Neuronal stem cell (in vitro differentiated cells): ENCODE results near the gene QRSL1.
"Not testable (repeated sequence)": the region's sequence is repeated elsewhere in the genome, so short reads cannot be mapped to it uniquely, and the experiment has no call there.

Source experiments
- DNase-seq: peaks from one replicate; pipeline ENCODE4 v3.0.0-alpha.2; 2013; ENCODE audit warnings: low spot score
- H2AFZ ChIP-seq: one replicate; pipeline ENCODE4 v1.6.1; 2013; ENCODE audit warnings: mild to moderate bottlenecking, low read length, inconsistent platforms
- H2AK5ac ChIP-seq: 2 replicates; pipeline ENCODE4 v1.6.1; 2013; ENCODE audit warnings: low read depth, mild to moderate bottlenecking, inconsistent platforms, low read length, moderate library complexity, mixed read lengths
- H2BK120ac ChIP-seq: 2 replicates; pipeline ENCODE4 v1.6.1; 2013; ENCODE audit warnings: low read depth, mild to moderate bottlenecking, inconsistent platforms, low read length, moderate library complexity, mixed read lengths
- H2BK12ac ChIP-seq: one replicate; pipeline ENCODE4 v1.6.1; 2013; ENCODE audit warnings: low read length, inconsistent platforms
- H2BK15ac ChIP-seq: 2 replicates; pipeline ENCODE4 v1.6.1; 2013; ENCODE audit warnings: mild to moderate bottlenecking, low read length, inconsistent platforms, mixed read lengths
- H2BK5ac ChIP-seq: one replicate; pipeline ENCODE4 v1.6.1; 2013; ENCODE audit warnings: inconsistent platforms, mild to moderate bottlenecking, low read length, moderate library complexity
- H3K14ac ChIP-seq: one replicate; pipeline ENCODE4 v1.6.1; 2013; ENCODE audit warnings: low read length, inconsistent platforms
- H3K18ac ChIP-seq: 2 replicates; pipeline ENCODE4 v1.6.1; 2013; ENCODE audit warnings: low read length, inconsistent platforms
- H3K23ac ChIP-seq: 2 replicates; pipeline ENCODE4 v1.6.1; 2013; ENCODE audit warnings: low read depth, mild to moderate bottlenecking, mixed read lengths, low read length, inconsistent platforms; ENCODE audit not compliant: poor library complexity
- H3K27ac ChIP-seq: replicated peaks from 3 replicates; pipeline ENCODE4 v1.5.1; 2013; ENCODE audit warnings: low read length, inconsistent platforms
- H3K27me3 ChIP-seq, 3 experiments: 2 replicates each; pipeline ENCODE4 v1.6.1; 2013; ENCODE audit warnings: low read length in 3 of 3, mild to moderate bottlenecking in 2 of 3, inconsistent platforms in 1 of 3, low read depth in 1 of 3, mixed read lengths in 1 of 3, moderate library complexity in 1 of 3; ENCODE audit not compliant: control insufficient read depth in 3 of 3, insufficient read depth in 3 of 3
- H3K36me3 ChIP-seq, 2 donors: replicated peaks in 1 of 2; 2 replicates each; pipeline ENCODE4 v1.6.1; 2013; ENCODE audit warnings: low read length in 2 of 2; ENCODE audit not compliant: control insufficient read depth in 2 of 2, insufficient read depth in 2 of 2
- H3K4ac ChIP-seq: 2 replicates; pipeline ENCODE4 v1.6.1; 2013; ENCODE audit warnings: inconsistent platforms, mild to moderate bottlenecking, low read length, moderate library complexity
- H3K4me1 ChIP-seq, 2 donors: 1 replicate in 1 of 2; 2 replicates in 1 of 2; pipeline ENCODE4 v1.6.1; 2013; ENCODE audit warnings: low read length in 2 of 2, low read depth in 1 of 2; ENCODE audit not compliant: control insufficient read depth in 2 of 2, insufficient read depth in 1 of 2
- H3K4me2 ChIP-seq: one replicate; pipeline ENCODE4 v1.6.1; 2013; ENCODE audit warnings: mild to moderate bottlenecking, low read length, inconsistent platforms; ENCODE audit not compliant: insufficient read depth, poor library complexity, severe bottlenecking
- H3K4me3 ChIP-seq, 2 donors: 2 replicates each; pipeline ENCODE4 v1.5.1; 2013; ENCODE audit warnings: low read length in 2 of 2, mild to moderate bottlenecking in 2 of 2, inconsistent platforms in 1 of 2, moderate library complexity in 1 of 2
- H3K79me1 ChIP-seq: one replicate; pipeline ENCODE4 v1.6.1; 2013; ENCODE audit warnings: low read depth, mild to moderate bottlenecking, inconsistent platforms, low read length, moderate library complexity
- H3K9ac ChIP-seq: one replicate; pipeline ENCODE4 v1.6.1; 2013; ENCODE audit warnings: mild to moderate bottlenecking, low read depth, low read length, inconsistent platforms; ENCODE audit not compliant: poor library complexity
- H3K9me3 ChIP-seq, 2 donors: replicated peaks in 1 of 2; 2 replicates each; pipeline versions ENCODE3 to v1.6.1; 2013; ENCODE audit warnings: low read length in 2 of 2, mild to moderate bottlenecking in 2 of 2, inconsistent platforms in 1 of 2, low read depth in 1 of 2, mixed read lengths in 1 of 2, moderate library complexity in 1 of 2; ENCODE audit not compliant: control insufficient read depth in 2 of 2, insufficient read depth in 1 of 2
- H4K8ac ChIP-seq: one replicate; pipeline ENCODE4 v1.6.1; 2013; ENCODE audit warnings: low read depth, mild to moderate bottlenecking, inconsistent platforms, low read length, moderate library complexity
- H4K91ac ChIP-seq: one replicate; pipeline ENCODE4 v1.6.1; 2013; ENCODE audit warnings: low read length, low read depth, mild to moderate bottlenecking, inconsistent platforms; ENCODE audit not compliant: poor library complexity
- WGBS, 2 donors: extraction: QIAGEN DNeasy Blood & Tissue Kit; methylation state at CpG; one replicate each; pipeline ENCODE4 v1.1.7; 2013; ENCODE audit warnings: missing lambda C conversion rate in 2 of 2, mixed read lengths in 1 of 2; ENCODE audit not compliant: insufficient read length in 2 of 2, insufficient replicate concordance in 1 of 2; ENCODE audit errors: extremely low coverage in 2 of 2; 5-methylcytosine and 5-hydroxymethylcytosine counted together

QRSL1 gene

GRCh38 chr6:106623039-106623438, 6.3 kb upstream of the QRSL1 start:
- Histone ChIP-seq H3K4me2 (no peak overlapping the region), H2BK120ac (no peak overlapping the region), H3K79me1 (peaks cover 3% of the 10 kb centered on the region), H3K36me3 (peaks cover 3 to 10% of the 10 kb centered on the region in 2 donors), H4K91ac (no peak overlapping the region), H2AFZ (no peak overlapping the region), H3K4ac (no peak overlapping the region), H4K8ac (no peak overlapping the region), H2BK12ac (no peak overlapping the region), H2BK5ac (no peak overlapping the region), H2BK15ac (no peak overlapping the region), H3K18ac (no peak overlapping the region), H3K14ac (no peak overlapping the region), H2AK5ac (no peak overlapping the region), H3K27ac (no peak overlapping the region), H3K9ac (no peak overlapping the region), H3K4me3 (no peak overlapping the region), H3K23ac (no peak overlapping the region), H3K27me3 (no peaks in the 10 kb centered on the region), H3K4me1 (no peaks in the 10 kb centered on the region), H3K9me3 (peaks cover 2 to 7% of the 10 kb centered on the region in 2 donors)
- DNase-seq: no peak
- no CpG with 5 or more reads among the region's 1 CpG for WGBS, 2 donors

DNA sequence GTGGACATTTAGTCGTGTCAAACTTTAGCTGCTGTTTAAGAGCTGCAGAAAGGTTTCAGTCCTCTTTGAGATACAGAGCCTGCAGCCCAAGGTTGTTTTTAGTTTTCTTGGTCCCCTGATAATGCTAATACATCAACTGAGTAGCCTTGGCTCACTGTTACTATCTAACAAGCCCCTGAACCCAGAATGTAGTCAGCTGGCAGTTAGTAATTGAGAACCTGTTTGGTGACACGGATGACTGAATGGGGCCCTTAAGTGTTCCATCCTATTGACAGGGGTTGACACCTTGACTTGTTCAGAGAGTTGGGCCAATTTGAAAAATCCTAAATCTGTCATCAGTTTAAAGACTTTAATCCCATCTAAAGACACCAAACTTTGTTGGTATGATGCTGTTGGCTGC, 2.9 kb upstream of the QRSL1 start:
- no peak overlapping the region for H3K27ac ChIP-seq
- H3K18ac ChIP-seq: no peak overlapping the region
- no peak overlapping the region for H3K4me2 ChIP-seq
- no peak overlapping the region for H2AFZ ChIP-seq
- no CpG with 5 or more reads among the region's 2 CpGs for WGBS, 2 donors
- H3K4ac ChIP-seq: no peak overlapping the region
- no peak overlapping the region for H3K9ac ChIP-seq
- peaks cover 2 to 7% of the 10 kb centered on the region in 2 donors for H3K9me3 ChIP-seq
- peaks cover 3% of the 10 kb centered on the region for H3K79me1 ChIP-seq
- H2AK5ac ChIP-seq: no peak overlapping the region
- no peak overlapping the region for H2BK5ac ChIP-seq
- no peak overlapping the region for H3K14ac ChIP-seq
- no peak overlapping the region for H2BK12ac ChIP-seq
- no peak overlapping the region for H4K8ac ChIP-seq
- no peak overlapping the region for H3K4me3 ChIP-seq
- H3K27me3 ChIP-seq: no peaks in the 10 kb centered on the region
- H3K23ac ChIP-seq: no peak overlapping the region
- H4K91ac ChIP-seq: no peak overlapping the region
- H3K36me3 ChIP-seq: peaks cover 3 to 4% of the 10 kb centered on the region in 2 donors
- no peak overlapping the region for H2BK15ac ChIP-seq
- H2BK120ac ChIP-seq: no peak overlapping the region
- H3K4me1 ChIP-seq: peaks cover 0 to 2% of the 10 kb centered on the region in 2 donors
- DNase-seq: no peak

- H3K79me1 ChIP-seq, H3K18ac ChIP-seq, H3K36me3 ChIP-seq, H2AFZ ChIP-seq, H3K4me2 ChIP-seq, H3K27ac ChIP-seq, H3K23ac ChIP-seq, H3K9ac ChIP-seq, DNase-seq, H3K4me1 ChIP-seq, H2BK5ac ChIP-seq, H3K4ac ChIP-seq, H3K14ac ChIP-seq, H3K4me3 ChIP-seq, H4K8ac ChIP-seq, H2BK120ac ChIP-seq, H2BK12ac ChIP-seq, H4K91ac ChIP-seq, H2BK15ac ChIP-seq, H3K27me3 ChIP-seq, H3K9me3 ChIP-seq, H2AK5ac ChIP-seq: not testable (repeated sequence)
- WGBS, 2 donors: no CpG with 5 or more reads among the region's 16 CpGs
These were observed 1.6 kb upstream of the QRSL1 start for GRCh38 chr6:106627760-106628159.

- Histone ChIP-seq H3K23ac (no peak overlapping the region), H3K9me3 (no peaks in the 10 kb centered on the region), H3K4me1 (peaks cover 0 to 2% of the 10 kb centered on the region in 2 donors), H3K4me2 (peak overlapping the region; percentile 86), H3K18ac (no peak overlapping the region), H3K4me3 (peak overlapping the region; percentile 84 to 91), H3K14ac (no peak overlapping the region), H3K9ac (no peak overlapping the region), H3K79me1 (peaks cover 3% of the 10 kb centered on the region), H3K4ac (no peak overlapping the region), H2BK120ac (no peak overlapping the region), H2BK15ac (no peak overlapping the region), H2AK5ac (no peak overlapping the region), H3K27ac (no peak overlapping the region), H2AFZ (peak overlapping the region; percentile 95), H2BK12ac (no peak overlapping the region), H2BK5ac (no peak overlapping the region), H4K8ac (no peak overlapping the region), H3K36me3 (no peaks in the 10 kb centered on the region), H4K91ac (no peak overlapping the region), H3K27me3 (no peaks in the 10 kb centered on the region)
- WGBS, 2 donors: no CpG with 5 or more reads among the region's 7 CpGs
- no peak for DNase-seq
These were observed 698 bp upstream of the QRSL1 start for GRCh38 chr6:106628658-106629102.
